Measurements from ENCODE around the gene ADK. TPM values are rescaled to one million over a fixed set of nuclear protein-coding genes. Genes with fewer than 3 reads are reported as not detected.

ADK gene
- total RNA-seq, 3 donors from 2014 or later (not counting 1 experiment from before 2014, with no cell fraction given): 13.4 to 16.1 (median 14.1) TPM

- Mint-ChIP-seq H3K36me3 (no peaks in the 10 kb centered on the region), H3K27ac (no peak overlapping the region), H3K27me3 (ENCODE audit: low read depth in 2 of 2) (no peaks in the 10 kb centered on the region), H3K9me3 (no peaks in the 10 kb centered on the region), H3K4me3 (no peak overlapping the region), H3K4me1 (peaks cover 23 to 27% of the 10 kb centered on the region in 2 donors)
- intact Hi-C loops (cut with micrococcal nuclease): no loop called here
- WGBS (ENCODE audit: insufficient coverage): 99% methylated on average over 4 of the region's 4 CpGs
- Histone ChIP-seq H3K4me3 (ENCODE audit: low read length) (no peak overlapping the region), H3K27me3 (ENCODE audit: control insufficient read depth, insufficient read depth, low read length) (no peaks in the 10 kb centered on the region), H3K9me3 (ENCODE audit: control insufficient read depth, insufficient read depth, low read length) (no peaks in the 10 kb centered on the region), H3K36me3 (ENCODE audit: control insufficient read depth, insufficient read depth, low read length) (no peaks in the 10 kb centered on the region), H3K27ac (ENCODE audit: low read length) (no peak overlapping the region), H3K4me1 (ENCODE audit: control insufficient read depth, insufficient read depth, low read length) (peaks cover 19% of the 10 kb centered on the region)
- no peak for DNase-seq
- TF ChIP-seq CTCF (IDR thresholded peaks at IDR 0.05): no peak
- no peak for ATAC-seq
Observed at GRCh38 chr10:74743401-74743800, 592.4 kb downstream of the ADK start.

GRCh38 chr10:74745449-74745848, 594.4 kb downstream of the ADK start:
- WGBS (ENCODE audit: insufficient coverage): 88% methylated on average over 4 of the region's 4 CpGs
- peaks cover 1% of the 10 kb centered on the region for H3K4me1 ChIP-seq (ENCODE audit: control insufficient read depth, insufficient read depth, low read length)
- H3K27ac Mint-ChIP-seq: no peak overlapping the region
- no peak for TF ChIP-seq CTCF (IDR thresholded peaks at IDR 0.05)
- DNase-seq: no peak
- H3K27me3 Mint-ChIP-seq (ENCODE audit: low read depth in 2 of 2): no peaks in the 10 kb centered on the region
- H3K4me3 Mint-ChIP-seq: no peak overlapping the region
- no peak overlapping the region for H3K4me3 ChIP-seq (ENCODE audit: low read length)
- H3K36me3 Mint-ChIP-seq: no peaks in the 10 kb centered on the region
- H3K9me3 Mint-ChIP-seq: no peaks in the 10 kb centered on the region
- no peaks in the 10 kb centered on the region for H3K36me3 ChIP-seq (ENCODE audit: control insufficient read depth, insufficient read depth, low read length)
- peaks cover 3 to 6% of the 10 kb centered on the region in 2 donors for H3K4me1 Mint-ChIP-seq
- H3K27me3 ChIP-seq (ENCODE audit: control insufficient read depth, insufficient read depth, low read length): no peaks in the 10 kb centered on the region
- no peak for ATAC-seq
- no peaks in the 10 kb centered on the region for H3K9me3 ChIP-seq (ENCODE audit: control insufficient read depth, insufficient read depth, low read length)
- intact Hi-C loops (cut with micrococcal nuclease): no loop called here
- H3K27ac ChIP-seq (ENCODE audit: low read length): no peak overlapping the region

- H3K27me3 Mint-ChIP-seq (ENCODE audit: low read depth in 2 of 2): no peaks in the 10 kb centered on the region
- H3K4me1 Mint-ChIP-seq: peaks cover 0 to 5% of the 10 kb centered on the region in 2 donors
- no peak overlapping the region for H3K4me3 ChIP-seq (ENCODE audit: low read length)
- peaks cover 9% of the 10 kb centered on the region for H3K4me1 ChIP-seq (ENCODE audit: control insufficient read depth, insufficient read depth, low read length)
- H3K36me3 Mint-ChIP-seq: no peaks in the 10 kb centered on the region
- no peaks in the 10 kb centered on the region for H3K9me3 Mint-ChIP-seq
- ATAC-seq (no peak), DNase-seq (no peak)
- WGBS (ENCODE audit: insufficient coverage): 92% methylated on average over 12 of the region's 14 CpGs
- no peaks in the 10 kb centered on the region for H3K27me3 ChIP-seq (ENCODE audit: control insufficient read depth, insufficient read depth, low read length)
- H3K4me3 Mint-ChIP-seq: no peak overlapping the region
- no peaks in the 10 kb centered on the region for H3K9me3 ChIP-seq (ENCODE audit: control insufficient read depth, insufficient read depth, low read length)
- TF ChIP-seq CTCF (IDR thresholded peaks at IDR 0.05): no peak
- intact Hi-C loops (cut with micrococcal nuclease): no loop called here
- H3K27ac ChIP-seq (ENCODE audit: low read length): no peak overlapping the region
- H3K36me3 ChIP-seq (ENCODE audit: control insufficient read depth, insufficient read depth, low read length): no peaks in the 10 kb centered on the region
- no peak overlapping the region for H3K27ac Mint-ChIP-seq
Observed at GRCh38 chr10:74746813-74747212, 595.8 kb downstream of the ADK start.

- intact Hi-C loops (cut with micrococcal nuclease): no loop called here
Observed at GRCh38 chr10:74748468-74749031, 597.5 kb downstream of the ADK start.

More at GRCh38 chr10:74748468-74749031, 597.5 kb downstream of the ADK start:
- Mint-ChIP-seq H3K27ac (no peak overlapping the region), H3K4me3 (no peak overlapping the region), H3K27me3 (ENCODE audit: low read depth in 2 of 2) (no peaks in the 10 kb centered on the region), H3K36me3 (no peaks in the 10 kb centered on the region), H3K4me1 (peaks cover 0 to under 1% of the 10 kb centered on the region in 2 donors), H3K9me3 (no peaks in the 10 kb centered on the region)
- ATAC-seq: peak in 1 of 3 donors; percentile 39
- no peaks in the 10 kb centered on the region for H3K27me3 ChIP-seq (ENCODE audit: control insufficient read depth, insufficient read depth, low read length)
- H3K9me3 ChIP-seq (ENCODE audit: control insufficient read depth, insufficient read depth, low read length): no peaks in the 10 kb centered on the region
- 85% methylated on average over 9 of the region's 9 CpGs for whole genome bisulfite sequencing (ENCODE audit: insufficient coverage)
- no peaks in the 10 kb centered on the region for H3K36me3 ChIP-seq (ENCODE audit: control insufficient read depth, insufficient read depth, low read length)
- H3K4me3 ChIP-seq (ENCODE audit: low read length): no peak overlapping the region
- TF ChIP-seq CTCF (IDR thresholded peaks at IDR 0.05): no peak
- no peak overlapping the region for H3K27ac ChIP-seq (ENCODE audit: low read length)
- peaks cover 9% of the 10 kb centered on the region for H3K4me1 ChIP-seq (ENCODE audit: control insufficient read depth, insufficient read depth, low read length)
- no peak for DNase-seq
